Hematopoietic multipotent progenitor cell treated with erythropoietin and hydrocortisone succinate and interleukin-3 and kit ligand, for 15 days (in vitro differentiated cells): ENCODE results near the gene TPO.
"Not testable (repeated sequence)": the region's sequence is repeated elsewhere in the genome, so short reads cannot be mapped to it uniquely, and the experiment has no call there.

Source experiments
- DNase-seq: peaks from one replicate; pipeline ENCODE4 v3.0.0-alpha.2; 2015; ENCODE audit warnings: low spot score

The TPO gene

GRCh38 chr2:1405967-1406366, 7.3 kb upstream of the TPO start:
- DNase-seq = no peak

GRCh38 chr2:1406434-1406833, 6.8 kb upstream of the TPO start:
- no peak for DNase-seq

GRCh38 chr2:1407950-1408675, 5.2 kb upstream of the TPO start:
- DNase-seq = no peak

GRCh38 chr2:1414121-1414520, 858 bp downstream of the TPO start:
- no peak for DNase-seq

- DNase-seq = not testable (repeated sequence)
Observed at GRCh38 chr2:1414901-1415300, 1.6 kb downstream of the TPO start.

- DNase-seq = no peak
Observed at GRCh38 chr2:1415501-1415900, 2.2 kb downstream of the TPO start.

GRCh38 chr2:1418566-1418965, 5.3 kb downstream of the TPO start:
- no peak for DNase-seq

- DNase-seq = no peak
Observed at GRCh38 chr2:1420746-1421480, 7.7 kb downstream of the TPO start.

GRCh38 chr2:1421731-1422130, 8.5 kb downstream of the TPO start:
- no peak for DNase-seq

- no peak for DNase-seq
Observed at GRCh38 chr2:1422131-1422530, 8.9 kb downstream of the TPO start.

- DNase-seq = no peak
Observed at GRCh38 chr2:1422716-1423285, 9.5 kb downstream of the TPO start.

GRCh38 chr2:1427086-1427485, 13.8 kb downstream of the TPO start:
- DNase-seq = no peak

- DNase-seq = no peak
Observed at GRCh38 chr2:1429895-1430294, 16.6 kb downstream of the TPO start.

GRCh38 chr2:1430491-1430890, 17.2 kb downstream of the TPO start:
- no peak for DNase-seq

GRCh38 chr2:1431886-1432400, 18.7 kb downstream of the TPO start:
- no peak for DNase-seq

GRCh38 chr2:1432726-1433125, 19.5 kb downstream of the TPO start:
- no peak for DNase-seq

- no peak for DNase-seq
Observed at GRCh38 chr2:1436369-1436768, 23.1 kb downstream of the TPO start.

GRCh38 chr2:1437101-1437500, 23.8 kb downstream of the TPO start:
- DNase-seq = no peak

- DNase-seq = no peak
Observed at GRCh38 chr2:1437537-1437936, 24.3 kb downstream of the TPO start.

GRCh38 chr2:1438972-1439371, 25.7 kb downstream of the TPO start:
- DNase-seq = no peak

GRCh38 chr2:1440581-1440980, 27.3 kb downstream of the TPO start:
- DNase-seq = no peak

- DNase-seq = no peak
Observed at GRCh38 chr2:1446301-1446700, 33.0 kb downstream of the TPO start.

GRCh38 chr2:1448009-1448408, 34.7 kb downstream of the TPO start:
- DNase-seq = no peak
